Measurements from ENCODE around the gene RASL11B. TPM values are rescaled to one million over a fixed set of nuclear protein-coding genes. Genes with fewer than 3 reads are reported as not detected.

The RASL11B gene
- total RNA-seq, 1 donor from 2014 or later, result 4.4 TPM

DNA sequence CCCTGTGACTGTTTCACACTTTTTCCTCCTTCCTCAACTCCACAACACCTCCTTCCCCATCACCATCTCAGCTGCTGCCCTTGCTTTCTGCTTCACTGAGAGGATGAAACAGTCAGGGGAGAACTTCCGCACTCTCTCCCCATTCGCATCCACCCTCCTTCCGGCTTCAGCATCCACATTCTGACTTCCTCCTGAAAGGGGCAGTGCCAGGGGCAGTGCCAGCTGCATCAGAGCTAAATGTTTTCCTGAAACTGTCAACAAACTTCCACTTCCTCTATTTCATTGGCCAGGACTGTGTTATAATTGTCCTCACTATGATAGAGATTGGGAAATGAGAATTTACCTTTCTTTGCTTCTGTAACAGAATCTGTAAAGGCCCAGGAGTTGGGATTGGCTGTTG, 18.2 kb upstream of the RASL11B start:
- TF ChIP-seq, protein P1, sequence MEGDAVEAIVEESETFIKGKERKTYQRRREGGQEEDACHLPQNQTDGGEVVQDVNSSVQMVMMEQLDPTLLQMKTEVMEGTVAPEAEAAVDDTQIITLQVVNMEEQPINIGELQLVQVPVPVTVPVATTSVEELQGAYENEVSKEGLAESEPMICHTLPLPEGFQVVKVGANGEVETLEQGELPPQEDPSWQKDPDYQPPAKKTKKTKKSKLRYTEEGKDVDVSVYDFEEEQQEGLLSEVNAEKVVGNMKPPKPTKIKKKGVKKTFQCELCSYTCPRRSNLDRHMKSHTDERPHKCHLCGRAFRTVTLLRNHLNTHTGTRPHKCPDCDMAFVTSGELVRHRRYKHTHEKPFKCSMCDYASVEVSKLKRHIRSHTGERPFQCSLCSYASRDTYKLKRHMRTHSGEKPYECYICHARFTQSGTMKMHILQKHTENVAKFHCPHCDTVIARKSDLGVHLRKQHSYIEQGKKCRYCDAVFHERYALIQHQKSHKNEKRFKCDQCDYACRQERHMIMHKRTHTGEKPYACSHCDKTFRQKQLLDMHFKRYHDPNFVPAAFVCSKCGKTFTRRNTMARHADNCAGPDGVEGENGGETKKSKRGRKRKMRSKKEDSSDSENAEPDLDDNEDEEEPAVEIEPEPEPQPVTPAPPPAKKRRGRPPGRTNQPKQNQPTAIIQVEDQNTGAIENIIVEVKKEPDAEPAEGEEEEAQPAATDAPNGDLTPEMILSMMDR (IDR thresholded peaks at IDR 0.05; ENCODE audit: insufficient read depth, low read depth, low read length), result no peak
- TF ChIP-seq EZH2 (IDR thresholded peaks at IDR 0.05; ENCODE audit: insufficient read depth, low read length), result no peak
- no peak overlapping the region for H3K27ac Mint-ChIP-seq (ENCODE audit: unreplicated experiment)
- peak overlapping the region; percentile 29 for H3K4me3 Mint-ChIP-seq (ENCODE audit: unreplicated experiment)
- no peak for DNase-seq (ENCODE audit: low read depth)
- Histone ChIP-seq H2AFZ (ENCODE audit: low read depth, low read length) (no peak overlapping the region), H3K36me3 (ENCODE audit: insufficient read depth, low read length) (no peaks in the 10 kb centered on the region), H3K4me3 (ENCODE audit: insufficient read depth, low read depth, low read length) (no peak overlapping the region), H3K4me2 (ENCODE audit: low read length) (no peak overlapping the region), H3K27ac (ENCODE audit: low read depth, low read length) (no peak overlapping the region), H3K27me3 (ENCODE audit: insufficient read depth, low read length) (no peaks in the 10 kb centered on the region), H3K9ac (ENCODE audit: low read length) (no peak overlapping the region), H4K20me1 (ENCODE audit: insufficient read depth, low read length) (no peaks in the 10 kb centered on the region), H3K4me1 (ENCODE audit: insufficient read depth, low read length) (peaks cover 11% of the 10 kb centered on the region), H3K79me2 (ENCODE audit: insufficient read depth, low read length) (no peaks in the 10 kb centered on the region), H3K9me3 (ENCODE audit: insufficient read depth, low read depth, low read length) (no peaks in the 10 kb centered on the region)
- no peak for FAIRE-seq
- H3K36me3 Mint-ChIP-seq (ENCODE audit: low read depth, unreplicated experiment), result no peaks in the 10 kb centered on the region
- H3K4me1 Mint-ChIP-seq (ENCODE audit: low read depth, unreplicated experiment), result peaks cover 9% of the 10 kb centered on the region
- H3K9me3 Mint-ChIP-seq (ENCODE audit: unreplicated experiment), result no peaks in the 10 kb centered on the region
- H3K27me3 Mint-ChIP-seq (ENCODE audit: low read depth, unreplicated experiment), result no peaks in the 10 kb centered on the region

- no peak for TF ChIP-seq EZH2 (IDR thresholded peaks at IDR 0.05; ENCODE audit: insufficient read depth, low read length)
- TF ChIP-seq, protein P1 (IDR thresholded peaks at IDR 0.05; ENCODE audit: insufficient read depth, low read depth, low read length), result no peak
- Mint-ChIP-seq H3K4me3 (ENCODE audit: unreplicated experiment) (no peak overlapping the region), H3K36me3 (ENCODE audit: low read depth, unreplicated experiment) (no peaks in the 10 kb centered on the region), H3K27me3 (ENCODE audit: low read depth, unreplicated experiment) (peaks cover 4% of the 10 kb centered on the region), H3K4me1 (ENCODE audit: low read depth, unreplicated experiment) (peaks cover 4% of the 10 kb centered on the region), H3K9me3 (ENCODE audit: unreplicated experiment) (no peaks in the 10 kb centered on the region), H3K27ac (ENCODE audit: unreplicated experiment) (no peak overlapping the region)
- no peaks in the 10 kb centered on the region for H3K9me3 ChIP-seq (ENCODE audit: insufficient read depth, low read depth, low read length)
- DNase-seq (ENCODE audit: low read depth) (no peak), FAIRE-seq (no peak)
- no peak overlapping the region for H3K27ac ChIP-seq (ENCODE audit: low read depth, low read length)
- no peak overlapping the region for H3K4me2 ChIP-seq (ENCODE audit: low read length)
- no peaks in the 10 kb centered on the region for H4K20me1 ChIP-seq (ENCODE audit: insufficient read depth, low read length)
- H3K27me3 ChIP-seq (ENCODE audit: insufficient read depth, low read length), result no peaks in the 10 kb centered on the region
- no peaks in the 10 kb centered on the region for H3K36me3 ChIP-seq (ENCODE audit: insufficient read depth, low read length)
- no peak overlapping the region for H2AFZ ChIP-seq (ENCODE audit: low read depth, low read length)
- no peak overlapping the region for H3K4me3 ChIP-seq (ENCODE audit: insufficient read depth, low read depth, low read length)
- H3K79me2 ChIP-seq (ENCODE audit: insufficient read depth, low read length), result no peaks in the 10 kb centered on the region
- H3K4me1 ChIP-seq (ENCODE audit: insufficient read depth, low read length), result peaks cover 9% of the 10 kb centered on the region
- no peak overlapping the region for H3K9ac ChIP-seq (ENCODE audit: low read length)
Measured at GRCh38 chr4:52844596-52844995, 17.5 kb upstream of the RASL11B start.

DNA sequence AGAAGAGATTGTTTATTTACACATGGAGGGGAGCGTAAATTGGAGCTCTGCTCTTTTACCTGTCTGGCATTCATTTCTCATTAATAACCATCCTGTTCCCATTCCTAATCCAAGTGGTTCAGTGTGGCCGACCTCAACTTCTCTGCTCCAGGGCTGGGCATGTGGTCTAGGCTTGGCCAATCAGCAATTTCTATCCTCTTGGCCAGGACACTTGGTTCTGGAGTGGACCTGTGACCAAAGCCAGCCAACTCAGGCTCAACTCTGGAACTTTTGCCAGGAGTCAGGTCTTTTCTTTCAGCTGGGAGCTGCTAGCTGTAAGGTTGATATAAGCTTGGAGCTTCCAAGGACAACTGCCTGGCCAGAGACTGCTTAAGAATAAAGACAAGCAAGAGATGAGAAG, 15.6 kb upstream of the RASL11B start:
- H3K27ac ChIP-seq (ENCODE audit: low read depth, low read length), result no peak overlapping the region
- Mint-ChIP-seq H3K27me3 (ENCODE audit: low read depth, unreplicated experiment) (peaks cover 5% of the 10 kb centered on the region), H3K9me3 (ENCODE audit: unreplicated experiment) (no peaks in the 10 kb centered on the region), H3K27ac (ENCODE audit: unreplicated experiment) (no peak overlapping the region), H3K4me3 (ENCODE audit: unreplicated experiment) (no peak overlapping the region), H3K36me3 (ENCODE audit: low read depth, unreplicated experiment) (no peaks in the 10 kb centered on the region), H3K4me1 (ENCODE audit: low read depth, unreplicated experiment) (no peaks in the 10 kb centered on the region)
- peaks cover 8% of the 10 kb centered on the region for H3K4me1 ChIP-seq (ENCODE audit: insufficient read depth, low read length)
- no peak overlapping the region for H3K4me2 ChIP-seq (ENCODE audit: low read length)
- no peaks in the 10 kb centered on the region for H3K9me3 ChIP-seq (ENCODE audit: insufficient read depth, low read depth, low read length)
- no peaks in the 10 kb centered on the region for H3K27me3 ChIP-seq (ENCODE audit: insufficient read depth, low read length)
- H3K36me3 ChIP-seq (ENCODE audit: insufficient read depth, low read length), result no peaks in the 10 kb centered on the region
- TF ChIP-seq EZH2 (IDR thresholded peaks at IDR 0.05; ENCODE audit: insufficient read depth, low read length), result no peak
- TF ChIP-seq, protein P1 (IDR thresholded peaks at IDR 0.05; ENCODE audit: insufficient read depth, low read depth, low read length), result no peak
- H3K9ac ChIP-seq (ENCODE audit: low read length), result no peak overlapping the region
- H4K20me1 ChIP-seq (ENCODE audit: insufficient read depth, low read length), result no peaks in the 10 kb centered on the region
- FAIRE-seq (no peak), DNase-seq (ENCODE audit: low read depth) (no peak)
- no peaks in the 10 kb centered on the region for H3K79me2 ChIP-seq (ENCODE audit: insufficient read depth, low read length)
- H3K4me3 ChIP-seq (ENCODE audit: insufficient read depth, low read depth, low read length), result no peak overlapping the region
- H2AFZ ChIP-seq (ENCODE audit: low read depth, low read length), result no peak overlapping the region

Data from astrocyte (in vitro differentiated cells and primary cell).